HG02884 (cell line): ENCODE results near the gene IQSEC3.
"Not testable (repeated sequence)": the region's sequence is repeated elsewhere in the genome, so short reads cannot be mapped to it uniquely, and the experiment has no call there.

Experiments
- ATAC-seq: cut with Tn5 transposase; IDR thresholded peaks from one replicate; pipeline ENCODE4 v1.9.1; 2021; ENCODE audit warnings: mild to moderate bottlenecking, moderate library complexity; ENCODE audit not compliant: unreplicated experiment

IQSEC3 gene

GRCh38 chr12:175250-175649 lies 108.7 kb downstream of the IQSEC3 start:
- ATAC-seq, result no peak

- ATAC-seq, result no peak
Observed at GRCh38 chr12:175759-176158, 109.2 kb downstream of the IQSEC3 start.

- ATAC-seq, result no peak
Observed at GRCh38 chr12:176321-177181, 110.0 kb downstream of the IQSEC3 start.

GRCh38 chr12:177336-177979 lies 110.9 kb downstream of the IQSEC3 start:
- no peak for ATAC-seq

GRCh38 chr12:177980-178828 lies 111.6 kb downstream of the IQSEC3 start:
- ATAC-seq, result no peak

- ATAC-seq, result no peak
Observed at GRCh38 chr12:178829-179109, 112.2 kb downstream of the IQSEC3 start.

- no peak for ATAC-seq
Observed at GRCh38 chr12:179131-179884, 112.7 kb downstream of the IQSEC3 start.

GRCh38 chr12:179885-180284 lies 113.3 kb downstream of the IQSEC3 start:
- ATAC-seq, result no peak

GRCh38 chr12:180445-180844 lies 113.9 kb downstream of the IQSEC3 start:
- no peak for ATAC-seq

- no peak for ATAC-seq
Observed at GRCh38 chr12:181921-182320, 115.4 kb downstream of the IQSEC3 start.

GRCh38 chr12:182381-182892 lies 115.9 kb downstream of the IQSEC3 start:
- ATAC-seq, result no peak

GRCh38 chr12:184811-185575 lies 118.4 kb downstream of the IQSEC3 start:
- no peak for ATAC-seq

- no peak for ATAC-seq
Observed at GRCh38 chr12:185576-185955, 119.0 kb downstream of the IQSEC3 start.

- no peak for ATAC-seq
Observed at GRCh38 chr12:186006-186625, 119.5 kb downstream of the IQSEC3 start.

GRCh38 chr12:187986-188909 lies 121.7 kb downstream of the IQSEC3 start:
- ATAC-seq, result not testable (repeated sequence)

GRCh38 chr12:188910-189621 lies 122.5 kb downstream of the IQSEC3 start:
- no peak for ATAC-seq

- ATAC-seq, result no peak
Observed at GRCh38 chr12:189622-189962, 123.0 kb downstream of the IQSEC3 start.

GRCh38 chr12:190881-191280 lies 124.3 kb downstream of the IQSEC3 start:
- no peak for ATAC-seq
